HCT116 (cell line): ENCODE results near the gene ZBED5. TPM values are rescaled to one million over a fixed set of nuclear protein-coding genes. Genes with fewer than 3 reads are reported as not detected.

Source experiments
- ATAC-seq: fragments of 200-7000 bp; cut with Tn5 transposase; 2 replicates; pipeline ENCODE4 v1.9.1; 2020; ENCODE audit warnings: mild to moderate bottlenecking, moderate library complexity
- BruUV-seq: library from RNA; stranded (reverse); fragments of 400-500 nt; replicated peaks from 2 replicates; lab custom pipeline; 2021; lab: Mats Ljungman, UMichigan
- CTCF ChIA-PET: fragments of 300-600 bp; sonication (Branson Sonifier 250); formaldehyde crosslinking; loops from one replicate; lab custom pipeline; 2021; ENCODE audit warnings: antibody characterized with exemption; lab: Charles Lee
- POLR2A ChIA-PET: fragments of 300-600, 350-600 bp; sonication (Branson Sonifier 250); formaldehyde crosslinking; loops from one replicate; lab custom pipeline; 2021; ENCODE audit warnings: antibody characterized with exemption; lab: Charles Lee
- RAD21 ChIA-PET, 2 experiments: fragments of 300-600 bp; sonication (Branson Sonifier 250); formaldehyde crosslinking; loops; one replicate each; lab custom pipeline; 2023; ENCODE audit warnings: low total read pairs in 2 of 2; ENCODE audit not compliant: uncharacterized antibody in 2 of 2, unreplicated experiment in 2 of 2, low non-redundant PET in 1 of 2; lab: Charles Lee
- DNase-seq: peaks from one replicate; pipeline ENCODE4 v3.0.0-alpha.2; 2010; ENCODE audit warnings: low read depth, low spot score
- H2AFZ ChIP-seq: fragments of 200-600 bp; shearing (Covaris generic), sonication (generic); 2 replicates; pipeline ENCODE4 v1.6.1; 2017; ENCODE audit warnings: low read depth, mixed run types, mixed read lengths, antibody characterized with exemption, low read length; ENCODE audit not compliant: poor library complexity, severe bottlenecking
- H3K27ac ChIP-seq: 2 replicates; pipeline ENCODE4 v1.5.1; 2012; ENCODE audit warnings: low read depth, low read length
- H3K27me3 ChIP-seq: fragments of 200-600 bp; sonication (generic); 2 replicates; pipeline ENCODE4 v1.6.1; 2016; ENCODE audit warnings: mixed run types, low read length, mixed read lengths; ENCODE audit not compliant: insufficient read depth
- H3K36me3 ChIP-seq, 2 experiments: fragments of 200-500 bp in 1 of 2; fragments of 200-600 bp in 1 of 2; sonication (Bioruptor generic) in 1 of 2; sonication (generic) in 1 of 2; 2 replicates each; pipeline versions ENCODE4 v1.5.1 to v1.6.1; 2014 to 2016; ENCODE audit warnings: low read length in 2 of 2, inconsistent platforms in 1 of 2, mixed read lengths in 1 of 2, mixed run types in 1 of 2; ENCODE audit not compliant: insufficient read depth in 2 of 2, control insufficient read depth in 1 of 2
- H3K4me1 ChIP-seq, 2 experiments: fragments of 200-600 bp in 1 of 2; sonication (generic) in 1 of 2; 2 replicates each; pipeline versions ENCODE4 v1.5.1 to v1.6.1; 2012 to 2017; ENCODE audit warnings: low read length in 2 of 2, inconsistent platforms in 1 of 2, mild to moderate bottlenecking in 1 of 2, mixed read lengths in 1 of 2, mixed run types in 1 of 2, moderate library complexity in 1 of 2; ENCODE audit not compliant: insufficient read depth in 2 of 2, control insufficient read depth in 1 of 2
- H3K4me2 ChIP-seq: fragments of 200-600 bp; sonication (generic); 2 replicates; pipeline ENCODE4 v1.6.1; 2017; ENCODE audit warnings: mixed run types, low read length, mixed read lengths
- H3K4me3 ChIP-seq, 2 experiments: fragments of 200-600 bp in 1 of 2; sonication (generic) in 1 of 2; replicated peaks in 1 of 2; 2 replicates each; pipeline ENCODE4 v1.5.1; 2011 to 2016; ENCODE audit warnings: low read length in 2 of 2, control low read depth in 1 of 2, low read depth in 1 of 2, mild to moderate bottlenecking in 1 of 2, mixed read lengths in 1 of 2, mixed run types in 1 of 2
- H3K79me2 ChIP-seq: fragments of 200-600 bp; sonication (generic); 2 replicates; pipeline ENCODE4 v1.6.1; 2017; ENCODE audit warnings: mild to moderate bottlenecking, mixed run types, low read length, moderate library complexity, mixed read lengths; ENCODE audit not compliant: insufficient read depth
- H3K9ac ChIP-seq: fragments of 200-600 bp; sonication (generic); 2 replicates; pipeline ENCODE4 v1.6.1; 2016; ENCODE audit warnings: low read length, mixed read lengths
- H3K9me2 ChIP-seq: fragments of 200-600 bp; sonication (generic), shearing (Covaris generic); 2 replicates; pipeline ENCODE4 v1.6.1; 2017; ENCODE audit warnings: mixed run types, mild to moderate bottlenecking, moderate library complexity; ENCODE audit not compliant: insufficient read depth
- H3K9me3 ChIP-seq, 2 experiments: fragments of 200-500 bp in 1 of 2; fragments of 200-600 bp in 1 of 2; sonication (Bioruptor generic) in 1 of 2; sonication (generic) in 1 of 2; 2 replicates each; pipeline ENCODE4 v1.6.1; 2014 to 2017; ENCODE audit warnings: low read length in 2 of 2, mixed read lengths in 2 of 2, inconsistent platforms in 1 of 2, low read depth in 1 of 2, mild to moderate bottlenecking in 1 of 2, mixed run types in 1 of 2, moderate library complexity in 1 of 2; ENCODE audit not compliant: control insufficient read depth in 1 of 2, insufficient read depth in 1 of 2
- H4K20me1 ChIP-seq: fragments of 200-600 bp; sonication (generic), shearing (Covaris generic); 2 replicates; pipeline ENCODE4 v1.6.1; 2017; ENCODE audit warnings: mixed run types, mild to moderate bottlenecking, moderate library complexity; ENCODE audit not compliant: insufficient read depth
- CBX3 ChIP-seq: IDR thresholded peaks from 2 replicates; pipeline ENCODE4 v1.6.1; 2012; ENCODE audit warnings: low read depth
- EGR1 ChIP-seq: IDR thresholded peaks from 2 replicates; pipeline ENCODE4 v1.6.1; 2012; ENCODE audit warnings: low read depth
- ELF1 ChIP-seq: IDR thresholded peaks from 2 replicates; pipeline ENCODE4 v1.6.1; 2012; ENCODE audit warnings: low read depth, borderline replicate concordance
- EZH2phosphoT487 ChIP-seq: fragments of 200-600 bp; IDR thresholded peaks from 2 replicates; pipeline ENCODE4 v1.6.1; 2018; ENCODE audit warnings: antibody characterized with exemption, borderline replicate concordance
- FOSL1 ChIP-seq: IDR thresholded peaks from 2 replicates; pipeline ENCODE4 v1.6.1; 2012; ENCODE audit warnings: low read depth
- POLR2A ChIP-seq: IDR thresholded peaks from 2 replicates; pipeline ENCODE4 v1.7.0; 2011; ENCODE audit warnings: borderline replicate concordance; ENCODE audit not compliant: insufficient read depth, insufficient read length; ENCODE audit errors: extremely low read depth
- POLR2AphosphoS5 ChIP-seq: IDR thresholded peaks from 2 replicates; pipeline ENCODE4 v1.6.1; 2011; ENCODE audit warnings: mild to moderate bottlenecking, low read depth, low read length, moderate library complexity
- SP1 ChIP-seq: IDR thresholded peaks from 2 replicates; pipeline ENCODE4 v1.6.1; 2012; ENCODE audit warnings: low read depth
- SRF ChIP-seq: IDR thresholded peaks from 2 replicates; pipeline ENCODE4 v1.6.1; 2012; ENCODE audit warnings: low read depth
- ZFX ChIP-seq: fragments of 450-650 bp; IDR thresholded peaks from 2 replicates; pipeline ENCODE4 v1.6.1; 2017
- ZNF274 ChIP-seq: fragments of 200-500 bp; sonication (Bioruptor generic); IDR thresholded peaks from 2 replicates; pipeline ENCODE4 v1.6.1; 2014; ENCODE audit warnings: mild to moderate bottlenecking, low read depth, low read length, inconsistent platforms
- intact Hi-C: fragments of 100-400 bp; cut with micrococcal nuclease; formaldehyde crosslinking; loops from 2 replicates; pipeline ENCODE4 v1.10.0; 2022
- total RNA-seq: library from RNA; stranded (reverse); gene quantifications from one replicate; pipeline ENCODE4 v1.2.1, GENCODE V29; 2021; ENCODE audit not compliant: unreplicated experiment
- TF ChIP-seq, protein P1 (sequence below): IDR thresholded peaks from 2 replicates; pipeline ENCODE4 v1.6.1; 2011; ENCODE audit warnings: mild to moderate bottlenecking, low read length, moderate library complexity; ENCODE audit not compliant: insufficient replicate concordance; ENCODE audit errors: extremely low read depth
- TF ChIP-seq, protein P2 (sequence below): IDR thresholded peaks from 2 replicates; pipeline ENCODE4 v1.6.1; 2012
- TF ChIP-seq, protein P3 (sequence below), 3 experiments: fragments of 200-600 bp in 1 of 3; sonication (generic) in 1 of 3; IDR thresholded peaks in 2 of 3; conservative IDR thresholded peaks in 1 of 3; 2 replicates each; pipeline ENCODE4 v1.5.1; 2012 to 2017; ENCODE audit warnings: low read depth in 2 of 3, low read length in 2 of 3, antibody characterized with exemption in 1 of 3, borderline replicate concordance in 1 of 3, control low read depth in 1 of 3, mild to moderate bottlenecking in 1 of 3, mixed read lengths in 1 of 3, mixed run types in 1 of 3, moderate library complexity in 1 of 3; ENCODE audit not compliant: insufficient read depth in 1 of 3

ZBED5 gene
- total RNA-seq, 1 experiment from 2014 or later = 26.8 TPM

- DNase-seq = no peak
- RAD21 ChIA-PET = no interaction called here
- no peaks in the 10 kb centered on the region for H3K27me3 ChIP-seq
- intact Hi-C loops = no loop called here
- no peaks in the 10 kb centered on the region for H3K79me2 ChIP-seq
- no peaks in the 10 kb centered on the region for H3K36me3 ChIP-seq
- H3K27ac ChIP-seq = no peak overlapping the region
- TF ChIP-seq SRF = no peak
- TF ChIP-seq, protein P1, sequence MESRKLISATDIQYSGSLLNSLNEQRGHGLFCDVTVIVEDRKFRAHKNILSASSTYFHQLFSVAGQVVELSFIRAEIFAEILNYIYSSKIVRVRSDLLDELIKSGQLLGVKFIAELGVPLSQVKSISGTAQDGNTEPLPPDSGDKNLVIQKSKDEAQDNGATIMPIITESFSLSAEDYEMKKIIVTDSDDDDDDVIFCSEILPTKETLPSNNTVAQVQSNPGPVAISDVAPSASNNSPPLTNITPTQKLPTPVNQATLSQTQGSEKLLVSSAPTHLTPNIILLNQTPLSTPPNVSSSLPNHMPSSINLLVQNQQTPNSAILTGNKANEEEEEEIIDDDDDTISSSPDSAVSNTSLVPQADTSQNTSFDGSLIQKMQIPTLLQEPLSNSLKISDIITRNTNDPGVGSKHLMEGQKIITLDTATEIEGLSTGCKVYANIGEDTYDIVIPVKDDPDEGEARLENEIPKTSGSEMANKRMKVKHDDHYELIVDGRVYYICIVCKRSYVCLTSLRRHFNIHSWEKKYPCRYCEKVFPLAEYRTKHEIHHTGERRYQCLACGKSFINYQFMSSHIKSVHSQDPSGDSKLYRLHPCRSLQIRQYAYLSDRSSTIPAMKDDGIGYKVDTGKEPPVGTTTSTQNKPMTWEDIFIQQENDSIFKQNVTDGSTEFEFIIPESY = no peak
- TF ChIP-seq, protein P2, sequence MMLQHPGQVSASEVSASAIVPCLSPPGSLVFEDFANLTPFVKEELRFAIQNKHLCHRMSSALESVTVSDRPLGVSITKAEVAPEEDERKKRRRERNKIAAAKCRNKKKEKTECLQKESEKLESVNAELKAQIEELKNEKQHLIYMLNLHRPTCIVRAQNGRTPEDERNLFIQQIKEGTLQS = no peak
- H3K9me2 ChIP-seq = no peaks in the 10 kb centered on the region
- 0 out of 4 replicates have a peak, but pooled peaks cover 0 to 3% of the 10 kb centered on the region in 2 experiments for H3K4me1 ChIP-seq
- no peak for ATAC-seq
- POLR2A ChIA-PET = interaction anchor here (3.0 kb wide), 1 partner anchor 9 kb away, joined by 18 read pairs; the partner anchor contains the start of gene EIF4G2
- H2AFZ ChIP-seq = no peak overlapping the region
- CTCF ChIA-PET = interaction anchor here (0.7 kb wide), 1 partner anchor 10 kb away, joined by 3 read pairs; the partner anchor contains the start of gene EIF4G2
- H4K20me1 ChIP-seq = no peaks in the 10 kb centered on the region
- no peak overlapping the region for H3K9ac ChIP-seq
- H3K4me2 ChIP-seq = no peak overlapping the region
- H3K4me3 ChIP-seq = no peak overlapping the region
- no TSS peak for BruUV-seq
- no peaks in the 10 kb centered on the region for H3K9me3 ChIP-seq
Measured at GRCh38 chr11:10818594-10818993, 39.3 kb downstream of the ZBED5 start.

GRCh38 chr11:10813945-10814344, 43.9 kb downstream of the ZBED5 start:
- intact Hi-C loops = no loop called here
- Histone ChIP-seq H3K4me1 (peaks cover 7 to 17% of the 10 kb centered on the region in 2 experiments), H3K9ac (no peak overlapping the region), H4K20me1 (no peaks in the 10 kb centered on the region), H3K27me3 (no peaks in the 10 kb centered on the region), H3K4me2 (no peak overlapping the region), H3K4me3 (no peak overlapping the region), H2AFZ (no peak overlapping the region), H3K79me2 (no peaks in the 10 kb centered on the region), H3K27ac (no peak overlapping the region), H3K9me3 (no peaks in the 10 kb centered on the region), H3K36me3 (no peaks in the 10 kb centered on the region), H3K9me2 (no peaks in the 10 kb centered on the region)
- no TSS peak for BruUV-seq
- TF ChIP-seq SRF = no peak
- TF ChIP-seq EZH2phosphoT487 = no peak
- TF ChIP-seq, protein P1 = no peak
- TF ChIP-seq POLR2A = no peak
- TF ChIP-seq ELF1 = no peak
- no peak for TF ChIP-seq POLR2AphosphoS5
- TF ChIP-seq EGR1 = no peak
- no peak for TF ChIP-seq ZNF274
- no peak for TF ChIP-seq ZFX
- no peak for TF ChIP-seq CBX3
- TF ChIP-seq, protein P3, sequence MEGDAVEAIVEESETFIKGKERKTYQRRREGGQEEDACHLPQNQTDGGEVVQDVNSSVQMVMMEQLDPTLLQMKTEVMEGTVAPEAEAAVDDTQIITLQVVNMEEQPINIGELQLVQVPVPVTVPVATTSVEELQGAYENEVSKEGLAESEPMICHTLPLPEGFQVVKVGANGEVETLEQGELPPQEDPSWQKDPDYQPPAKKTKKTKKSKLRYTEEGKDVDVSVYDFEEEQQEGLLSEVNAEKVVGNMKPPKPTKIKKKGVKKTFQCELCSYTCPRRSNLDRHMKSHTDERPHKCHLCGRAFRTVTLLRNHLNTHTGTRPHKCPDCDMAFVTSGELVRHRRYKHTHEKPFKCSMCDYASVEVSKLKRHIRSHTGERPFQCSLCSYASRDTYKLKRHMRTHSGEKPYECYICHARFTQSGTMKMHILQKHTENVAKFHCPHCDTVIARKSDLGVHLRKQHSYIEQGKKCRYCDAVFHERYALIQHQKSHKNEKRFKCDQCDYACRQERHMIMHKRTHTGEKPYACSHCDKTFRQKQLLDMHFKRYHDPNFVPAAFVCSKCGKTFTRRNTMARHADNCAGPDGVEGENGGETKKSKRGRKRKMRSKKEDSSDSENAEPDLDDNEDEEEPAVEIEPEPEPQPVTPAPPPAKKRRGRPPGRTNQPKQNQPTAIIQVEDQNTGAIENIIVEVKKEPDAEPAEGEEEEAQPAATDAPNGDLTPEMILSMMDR (IDR thresholded peaks at IDR 0.05 in 2 of 3, conservative IDR thresholded peaks at IDR 0.05 in 1 of 3; ENCODE audit: borderline replicate concordance in 1 of 3, insufficient read depth in 1 of 3, low read depth in 2 of 3, low read length in 2 of 3) = no peak
- no peak for TF ChIP-seq SP1
- no peak for TF ChIP-seq FOSL1
- ATAC-seq (no peak), DNase-seq (no peak)
- ChIA-PET RAD21 (no interaction called here), CTCF (no interaction called here), POLR2A (interaction anchor here (1.3 kb wide), 1 partner anchor 44 kb away, joined by 3 read pairs; the partner anchor contains the start of gene ZBED5)
